Colon (tissue), 2 donors: Measurements from ENCODE around the gene CAV1.

Source experiments
- FAIRE-seq: peaks from 2 replicates; lab custom pipeline; 2012; peaks lifted over from hg19 to GRCh38; lab: Jason Lieb, UNC
- donor health status: control.
- donor health status: control.

The CAV1 gene

GRCh38 chr7:116557901-116558300 is 33.1 kb downstream of the CAV1 start:
- FAIRE-seq, result no peak

- no peak for FAIRE-seq
These were observed 35.5 kb downstream of the CAV1 start for GRCh38 chr7:116560021-116560970.

- FAIRE-seq, result no peak
These were observed 37.1 kb downstream of the CAV1 start for GRCh38 chr7:116561697-116562483.

GRCh38 chr7:116562529-116563121 is 37.8 kb downstream of the CAV1 start:
- FAIRE-seq, result no peak

- no peak for FAIRE-seq
These were observed 41.1 kb downstream of the CAV1 start for GRCh38 chr7:116565981-116566380.

- FAIRE-seq, result no peak
These were observed 41.8 kb downstream of the CAV1 start for GRCh38 chr7:116566666-116567065.

- no peak for FAIRE-seq
These were observed 44.9 kb downstream of the CAV1 start for GRCh38 chr7:116569737-116570136.

GRCh38 chr7:116570306-116570705 is 45.5 kb downstream of the CAV1 start:
- FAIRE-seq, result no peak

GRCh38 chr7:116571037-116571436 is 46.2 kb downstream of the CAV1 start:
- FAIRE-seq, result no peak

GRCh38 chr7:116571552-116571951 is 46.7 kb downstream of the CAV1 start:
- no peak for FAIRE-seq

GRCh38 chr7:116572036-116572435 is 47.2 kb downstream of the CAV1 start:
- FAIRE-seq, result no peak

GRCh38 chr7:116573541-116573940 is 48.7 kb downstream of the CAV1 start:
- no peak for FAIRE-seq

- FAIRE-seq, result no peak
These were observed 49.4 kb downstream of the CAV1 start for GRCh38 chr7:116574025-116574822.

- FAIRE-seq, result no peak
These were observed 51.0 kb downstream of the CAV1 start for GRCh38 chr7:116575853-116576252.

- FAIRE-seq, result no peak
These were observed 51.8 kb downstream of the CAV1 start for GRCh38 chr7:116576350-116577319.

GRCh38 chr7:116577320-116577871 is 52.6 kb downstream of the CAV1 start:
- no peak for FAIRE-seq

GRCh38 chr7:116578526-116578925 is 53.7 kb downstream of the CAV1 start:
- FAIRE-seq, result no peak

- FAIRE-seq, result no peak
These were observed 54.5 kb downstream of the CAV1 start for GRCh38 chr7:116579322-116579721.

- no peak for FAIRE-seq
These were observed 55.0 kb downstream of the CAV1 start for GRCh38 chr7:116579835-116580234.

- no peak for FAIRE-seq
These were observed 57.4 kb downstream of the CAV1 start for GRCh38 chr7:116582164-116582732.
